PC-3 (cell line): ENCODE data around the gene SMAP2. TPM values are rescaled to one million over a fixed set of nuclear protein-coding genes. Genes with fewer than 3 reads are reported as not detected.

Experiments
- ATAC-seq: fragments of 200-7000 bp; cut with Tn5 transposase; 2 replicates; pipeline ENCODE4 v1.9.1; 2020; ENCODE audit warnings: mild to moderate bottlenecking, moderate library complexity
- BruUV-seq: library from RNA; stranded (reverse); fragments of 400-500 nt; replicated peaks from 2 replicates; lab custom pipeline; 2021; lab: Mats Ljungman, UMichigan
- CTCF ChIA-PET: fragments of 300-600 bp; sonication (Branson Sonifier 250); formaldehyde crosslinking; loops from one replicate; lab custom pipeline; 2022; ENCODE audit warnings: antibody characterized with exemption; lab: Charles Lee
- POLR2A ChIA-PET: fragments of 300-600 bp; sonication (Branson Sonifier 250); formaldehyde crosslinking; loops from one replicate; lab custom pipeline; 2022; ENCODE audit warnings: antibody characterized with exemption; ENCODE audit not compliant: unreplicated experiment; lab: Charles Lee
- DNase-seq: peaks from one replicate; pipeline ENCODE4 v3.0.0-alpha.2; 2015
- H2AFZ ChIP-seq: fragments of 300-600 bp; sonication (generic); 2 replicates; pipeline ENCODE4 v1.6.0; 2016; ENCODE audit warnings: antibody characterized with exemption, low read length
- H3F3A ChIP-seq: fragments of 300-600 bp; sonication (generic); one replicate; pipeline ENCODE4 v1.6.0; 2017; ENCODE audit warnings: antibody characterized with exemption, low read length, control low read depth, mild to moderate bottlenecking; ENCODE audit not compliant: unreplicated experiment
- H3K27ac ChIP-seq: fragments of 300-600 bp; sonication (generic); 2 replicates; pipeline ENCODE4 v1.5.1; 2016; ENCODE audit warnings: mild to moderate bottlenecking, low read length
- H3K27me3 ChIP-seq: fragments of 300-600 bp; sonication (generic); 2 replicates; pipeline ENCODE4 v1.6.1; 2016; ENCODE audit warnings: low read length, mixed read lengths
- H3K36me3 ChIP-seq: fragments of 300-600 bp; sonication (generic); 2 replicates; pipeline ENCODE4 v1.6.1; 2016; ENCODE audit warnings: low read depth, mixed run types, low read length, mixed read lengths
- H3K4me1 ChIP-seq: fragments of 300-600 bp; sonication (generic); 2 replicates; pipeline ENCODE4 v1.5.1; 2016; ENCODE audit warnings: low read length; ENCODE audit not compliant: insufficient read depth
- H3K4me2 ChIP-seq: fragments of 300-600 bp; sonication (generic); 2 replicates; pipeline ENCODE4 v1.6.0; 2016; ENCODE audit warnings: low read length
- H3K4me3 ChIP-seq: fragments of 300-600 bp; sonication (generic); 2 replicates; pipeline ENCODE4 v1.5.1; 2016; ENCODE audit warnings: mild to moderate bottlenecking, low read length, mixed read lengths
- H3K79me2 ChIP-seq: fragments of 300-600 bp; sonication (generic); 2 replicates; pipeline ENCODE4 v1.6.1; 2017; ENCODE audit warnings: low read length, mixed read lengths
- H3K9ac ChIP-seq: fragments of 300-600 bp; sonication (generic); 2 replicates; pipeline ENCODE4 v1.6.0; 2016; ENCODE audit warnings: mild to moderate bottlenecking, low read length
- H3K9me2 ChIP-seq: fragments of 300-600 bp; sonication (generic); replicated peaks from 2 replicates; pipeline ENCODE4 v1.6.1; 2016; ENCODE audit warnings: mixed run types, low read length, mixed read lengths
- H3K9me3 ChIP-seq: fragments of 300-600 bp; sonication (generic); 2 replicates; pipeline ENCODE4 v1.6.1; 2016; ENCODE audit warnings: low read length, mixed read lengths
- H4K20me1 ChIP-seq: fragments of 300-600 bp; sonication (generic); 2 replicates; pipeline ENCODE4 v1.6.1; 2016; ENCODE audit warnings: low read length, mixed read lengths
- CTCF ChIP-seq: fragments of 300-600 bp; sonication (generic); conservative IDR thresholded peaks from 2 replicates; pipeline ENCODE4 v1.5.1; 2017; ENCODE audit warnings: antibody characterized with exemption, low read depth, mild to moderate bottlenecking, low read length
- EZH2 ChIP-seq: fragments of 300-600 bp; sonication (generic); IDR thresholded peaks from one replicate; pipeline ENCODE4 v1.6.1; 2017; ENCODE audit warnings: antibody characterized with exemption, mild to moderate bottlenecking, low read length; ENCODE audit not compliant: unreplicated experiment
- EZH2phosphoT487 ChIP-seq: fragments of 300-600 bp; sonication (generic); IDR thresholded peaks from 2 replicates; pipeline ENCODE4 v1.6.1; 2018; ENCODE audit warnings: mild to moderate bottlenecking, antibody characterized with exemption, low read length, borderline replicate concordance
- intact Hi-C: fragments of 100-400 bp; cut with micrococcal nuclease; formaldehyde crosslinking; loops from 2 replicates; pipeline ENCODE4 v1.9.0; 2023
- total RNA-seq: library from RNA; depleted of rRNA; stranded (reverse); fragments of >200 nt; gene quantifications from 2 replicates; pipeline ENCODE4 v1.2.3, GENCODE V29; 2014

The SMAP2 gene
- total RNA-seq, 1 experiment from 2014 or later: 48.1 TPM

- POLR2A ChIA-PET: no interaction called here
- TF ChIP-seq CTCF (no peak), EZH2 (no peak), EZH2phosphoT487 (no peak)
- no peak overlapping the region for H3K27ac ChIP-seq
- no peak for ATAC-seq
- no peak for DNase-seq
- no peaks in the 10 kb centered on the region for H3K27me3 ChIP-seq
- no TSS peak for BruUV-seq
- no peak overlapping the region for H3K4me3 ChIP-seq
- no peaks in the 10 kb centered on the region for H3K79me2 ChIP-seq
- intact Hi-C loops: no loop called here
- no peak overlapping the region for H3K9ac ChIP-seq
- H4K20me1 ChIP-seq: no peaks in the 10 kb centered on the region
- no peaks in the 10 kb centered on the region for H3K9me2 ChIP-seq
- H2AFZ ChIP-seq: no peak overlapping the region
- CTCF ChIA-PET: no interaction called here
- H3F3A ChIP-seq: no peaks in the 10 kb centered on the region
- no peaks in the 10 kb centered on the region for H3K9me3 ChIP-seq
- H3K4me1 ChIP-seq: no peaks in the 10 kb centered on the region
- H3K36me3 ChIP-seq: no peaks in the 10 kb centered on the region
- H3K4me2 ChIP-seq: no peak overlapping the region
Measured at GRCh38 chr1:40432644-40433390, 59.3 kb downstream of the SMAP2 start.

- Histone ChIP-seq H3K9me2 (no peaks in the 10 kb centered on the region), H3K9ac (no peak overlapping the region), H3K4me3 (no peak overlapping the region), H3K4me1 (no peaks in the 10 kb centered on the region), H3K27ac (no peak overlapping the region), H4K20me1 (no peaks in the 10 kb centered on the region), H3K9me3 (no peaks in the 10 kb centered on the region), H3F3A (no peaks in the 10 kb centered on the region), H3K4me2 (no peak overlapping the region), H3K27me3 (no peaks in the 10 kb centered on the region), H2AFZ (no peak overlapping the region), H3K36me3 (no peaks in the 10 kb centered on the region), H3K79me2 (no peaks in the 10 kb centered on the region)
- intact Hi-C loops: no loop called here
- ChIA-PET POLR2A (interaction anchor here (0.6 kb wide), 1 partner anchor 18 kb away, joined by 5 read pairs; no protein-coding TSS in a partner anchor), CTCF (no interaction called here)
- DNase-seq: no peak
- BruUV-seq: no TSS peak
- no peak for TF ChIP-seq EZH2phosphoT487
- no peak for ATAC-seq
Measured at GRCh38 chr1:40435471-40435870, 61.9 kb downstream of the SMAP2 start.

GRCh38 chr1:40435876-40436275 is 62.3 kb downstream of the SMAP2 start:
- Histone ChIP-seq H3F3A (no peaks in the 10 kb centered on the region), H3K27me3 (no peaks in the 10 kb centered on the region), H3K9me3 (no peaks in the 10 kb centered on the region), H2AFZ (no peak overlapping the region), H3K36me3 (no peaks in the 10 kb centered on the region), H3K9me2 (no peaks in the 10 kb centered on the region), H3K4me3 (no peak overlapping the region), H4K20me1 (no peaks in the 10 kb centered on the region), H3K4me1 (no peaks in the 10 kb centered on the region), H3K79me2 (no peaks in the 10 kb centered on the region), H3K9ac (no peak overlapping the region), H3K4me2 (no peak overlapping the region), H3K27ac (no peak overlapping the region)
- CTCF ChIA-PET: no interaction called here
- no peak for TF ChIP-seq EZH2phosphoT487
- no peak for TF ChIP-seq EZH2
- no peak for TF ChIP-seq CTCF
- no peak for DNase-seq
- POLR2A ChIA-PET: no interaction called here
- no peak for ATAC-seq
- BruUV-seq: no TSS peak
- intact Hi-C loops: no loop called here
